DMS53 treated with DMSO at 0.1 percent for 48 hours (cell line): ENCODE data around the gene GLYR1.
A peak's percentile ranks its signal among the peaks of the same experiment; 100 is the strongest.
"Not testable (repeated sequence)": the region's sequence is repeated elsewhere in the genome, so short reads cannot be mapped to it uniquely, and the experiment has no call there.

ENCODE experiments used
- DNase-seq: peaks from one replicate; lab custom pipeline; 2025; ENCODE audit not compliant: unreplicated experiment; lab: John Stamatoyannopoulos, UW

The GLYR1 gene

DNA sequence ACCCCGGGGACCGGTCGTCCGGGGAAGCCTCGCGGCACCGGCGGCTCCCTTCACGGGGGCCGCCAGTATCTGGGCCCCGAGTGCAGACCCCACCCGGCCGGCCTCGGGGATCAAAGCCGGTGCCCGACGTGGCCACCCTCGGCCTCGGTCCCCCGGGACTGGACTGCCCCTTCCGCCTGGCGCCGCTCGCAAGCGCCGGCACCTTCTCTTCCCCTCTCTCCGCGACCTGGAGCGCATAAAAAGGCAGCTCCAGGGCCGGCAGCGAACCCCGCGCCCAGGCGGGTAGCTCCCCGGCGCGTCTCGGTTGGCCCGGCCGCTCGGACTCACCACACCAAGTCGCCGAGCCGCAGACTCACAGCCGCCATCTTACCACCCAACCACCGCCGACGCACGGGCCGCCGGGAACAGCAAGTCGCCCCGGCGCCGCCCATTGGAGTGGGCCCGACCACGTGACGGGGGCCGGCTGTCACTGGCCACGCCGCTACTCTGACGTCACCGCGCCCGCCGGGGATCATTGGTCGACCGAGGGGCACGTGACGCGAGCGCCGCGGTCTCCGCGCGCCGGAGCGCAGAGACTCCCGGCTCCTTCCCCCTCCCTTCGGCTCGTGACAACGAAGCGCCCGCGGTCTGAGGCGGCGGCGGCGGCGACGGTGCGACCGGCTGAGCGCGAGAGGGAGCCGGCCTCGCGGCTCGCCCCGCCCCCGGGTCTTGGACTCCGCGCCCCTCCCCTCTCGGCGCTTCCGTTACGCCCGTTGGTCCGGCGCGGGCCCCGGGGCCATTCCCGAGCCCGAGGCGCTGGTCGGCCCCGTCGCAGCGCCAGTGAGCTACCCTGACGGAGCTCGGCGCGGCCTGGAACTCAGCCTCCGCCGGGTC is at the start of gene GLYR1, which contains the start of gene UBN1:
TSS of gene GLYR1 (minus strand) at position 388 of the 873 bp plus-strand sequence. CDS start at position 365, 23 bp downstream.
TSS of gene UBN1 (plus strand) at position 581 of the 873 bp plus-strand sequence. CDS start 5,437 bp downstream, outside the sequence.
- peak; percentile 81 for DNase-seq

DNA sequence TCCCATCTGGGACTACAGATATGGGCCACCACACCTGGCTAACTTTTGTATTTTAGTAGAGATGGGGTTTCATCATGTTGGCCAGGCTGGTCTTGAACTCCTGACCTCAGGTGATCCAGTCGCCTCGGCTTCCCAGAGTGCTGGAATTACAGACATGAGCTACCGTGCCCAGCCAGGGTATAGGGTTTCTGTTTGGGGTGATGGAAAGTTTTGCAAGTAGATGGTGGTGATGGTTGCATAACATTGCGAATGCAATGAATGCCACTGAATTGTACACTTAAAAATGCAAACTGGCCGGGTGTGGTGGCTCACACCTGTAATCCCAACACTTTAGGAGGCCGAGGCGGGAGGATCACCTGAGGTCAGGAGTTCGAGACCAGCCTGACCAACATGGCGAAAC is 49.7 kb upstream of the GLYR1 start:
- not testable (repeated sequence) for DNase-seq

DNA sequence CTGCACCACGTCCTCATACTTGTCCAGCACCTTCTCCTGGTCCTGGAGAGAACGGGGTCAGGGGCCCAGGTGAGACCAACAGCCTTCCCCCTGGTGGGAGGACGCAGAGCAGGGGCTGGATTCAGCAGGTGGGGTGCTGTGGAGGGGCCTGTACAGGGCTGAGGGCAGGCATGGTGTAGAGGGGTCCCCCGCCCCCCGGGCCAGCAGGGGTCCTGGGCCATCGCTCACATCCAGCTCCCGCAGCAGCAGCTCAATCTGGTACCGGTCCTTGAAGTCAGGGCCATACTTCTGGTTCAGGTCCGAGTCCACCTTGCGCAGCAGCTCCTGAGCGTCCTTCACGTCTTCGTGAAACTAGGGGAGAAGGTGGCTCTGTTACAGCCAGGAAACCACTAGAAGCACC is 48.3 kb upstream of the GLYR1 start:
- no peak for DNase-seq

DNA sequence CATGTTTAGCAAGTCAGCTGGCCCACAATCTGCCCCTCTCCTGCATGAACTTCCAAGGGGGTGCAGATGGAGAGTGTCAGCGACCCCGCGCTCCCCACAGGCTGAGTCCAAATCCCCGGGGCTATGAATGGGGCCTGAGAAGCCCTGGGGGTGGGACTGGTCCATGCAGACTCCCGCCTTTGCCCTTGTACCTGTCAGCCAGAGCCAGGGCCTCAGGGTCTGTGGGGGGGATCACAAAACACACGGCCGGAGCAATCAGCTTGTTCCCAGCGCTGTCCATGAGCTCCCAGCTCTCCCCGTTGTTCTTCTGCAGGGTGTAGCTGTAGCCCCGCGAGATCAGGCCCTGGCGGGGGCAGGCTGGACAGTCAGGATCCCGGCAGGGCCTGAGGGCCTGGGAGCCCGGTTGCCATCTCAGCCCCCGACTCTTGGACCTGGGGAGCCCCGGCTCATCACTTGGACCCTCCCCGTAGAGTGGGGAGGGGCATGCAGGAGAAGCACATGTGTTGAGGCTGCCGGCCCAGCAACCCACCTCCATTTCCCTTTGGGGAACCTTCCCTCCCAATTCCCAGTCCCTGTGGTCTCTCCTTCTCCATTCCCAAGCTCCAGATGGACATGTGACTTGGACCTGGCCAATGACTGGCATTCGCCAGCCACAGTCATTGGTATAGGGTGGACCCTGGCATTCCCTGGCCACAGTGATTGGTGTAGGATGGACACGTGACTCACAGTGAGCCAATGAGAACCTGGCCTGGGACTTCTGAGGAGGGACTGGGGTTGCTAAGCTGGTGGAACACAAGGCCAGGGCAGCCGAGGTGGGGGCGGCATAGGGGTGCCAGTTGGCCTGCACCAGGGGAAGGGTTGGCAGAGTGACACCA is 47.4 kb upstream of the GLYR1 start:
- DNase-seq, result no peak

DNA sequence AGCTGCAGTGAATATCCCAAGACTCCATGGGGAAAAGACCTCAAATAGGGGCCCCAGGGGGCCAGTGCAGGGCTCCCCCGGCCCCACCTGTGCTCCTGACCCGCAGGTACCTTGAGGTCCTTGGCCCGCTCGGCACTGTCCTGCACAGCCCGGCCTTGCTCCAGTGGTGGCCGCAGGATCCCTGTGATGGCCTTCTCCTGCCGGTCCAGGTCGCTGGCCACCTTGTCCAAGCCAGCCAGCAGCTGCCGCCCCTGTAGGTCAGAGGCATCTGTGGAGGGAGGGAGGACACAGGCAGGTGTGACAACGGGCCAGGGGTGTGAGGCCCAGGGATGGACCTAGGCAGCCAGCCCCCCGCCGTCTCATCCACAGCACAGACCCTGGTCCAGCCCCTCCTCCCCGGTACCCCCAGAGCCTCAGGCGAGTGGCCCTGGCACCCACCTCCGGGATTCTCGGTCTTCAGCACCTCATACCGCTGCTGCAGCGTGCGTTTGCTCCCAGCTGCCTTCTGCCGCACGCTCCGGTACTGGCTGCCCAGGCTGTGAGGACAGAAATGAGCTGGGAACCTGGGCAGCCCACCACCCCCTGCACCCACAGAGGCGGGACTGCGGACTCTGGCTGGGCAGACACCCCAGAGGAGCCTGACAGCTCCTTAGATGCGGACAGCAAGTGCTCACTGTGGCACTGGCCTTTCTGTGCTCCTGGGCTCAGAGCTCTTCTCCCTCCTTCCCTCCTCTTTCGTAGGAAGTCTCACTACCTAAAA is 46.2 kb upstream of the GLYR1 start:
- no peak for DNase-seq

DNA sequence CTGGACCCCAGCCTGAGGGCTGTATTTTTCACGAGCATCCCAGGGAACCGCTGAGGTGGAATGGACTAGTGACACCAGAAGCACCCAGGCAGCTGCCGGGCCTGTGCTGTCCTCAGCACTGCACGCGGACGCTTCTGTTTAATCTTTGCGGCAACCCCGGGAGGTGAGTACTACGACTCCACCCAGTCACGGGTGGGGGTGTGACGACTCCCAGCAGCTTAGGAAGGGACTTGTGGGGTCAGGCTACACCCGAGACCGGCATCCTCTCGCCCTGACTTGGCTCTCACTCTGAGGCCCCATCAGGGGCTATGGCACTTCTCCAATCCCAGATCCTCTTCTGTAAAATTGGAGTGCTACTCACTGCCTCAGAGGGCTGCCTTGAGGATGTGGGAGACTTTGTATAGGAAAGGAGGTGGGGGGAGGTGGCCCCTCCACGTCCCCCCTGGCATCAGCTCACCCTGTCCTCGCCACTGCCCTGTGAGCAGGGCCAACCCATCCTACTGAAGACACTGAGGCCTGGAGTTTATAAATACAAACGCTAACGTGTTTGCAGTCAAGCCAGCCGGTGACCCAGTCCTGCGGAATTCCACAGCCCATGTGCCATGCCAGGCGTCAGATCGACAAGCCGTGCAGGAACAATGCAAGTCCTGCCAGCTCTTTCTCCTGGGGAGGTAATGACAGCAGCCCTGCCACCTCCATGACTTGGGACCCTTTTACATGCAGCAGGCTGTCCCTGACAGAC is 45.4 kb upstream of the GLYR1 start:
- no peak for DNase-seq

DNA sequence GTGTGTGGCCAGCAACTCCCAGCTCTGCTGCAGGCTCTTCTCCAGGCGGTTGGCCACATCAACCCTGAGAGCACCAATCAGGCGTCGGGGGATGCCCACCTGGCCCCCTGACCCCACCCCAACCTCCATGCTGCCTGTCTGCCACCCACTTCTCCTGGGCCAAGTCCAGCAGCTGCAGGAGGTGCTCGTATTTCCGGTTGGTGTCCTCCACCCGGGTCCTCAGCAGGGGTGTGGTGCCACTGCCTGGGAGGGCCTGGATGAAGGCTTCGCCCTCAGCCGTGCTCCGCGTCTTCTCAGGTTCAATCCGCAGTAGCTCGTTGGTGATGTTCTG is 44.8 kb upstream of the GLYR1 start:
- no peak for DNase-seq

DNA sequence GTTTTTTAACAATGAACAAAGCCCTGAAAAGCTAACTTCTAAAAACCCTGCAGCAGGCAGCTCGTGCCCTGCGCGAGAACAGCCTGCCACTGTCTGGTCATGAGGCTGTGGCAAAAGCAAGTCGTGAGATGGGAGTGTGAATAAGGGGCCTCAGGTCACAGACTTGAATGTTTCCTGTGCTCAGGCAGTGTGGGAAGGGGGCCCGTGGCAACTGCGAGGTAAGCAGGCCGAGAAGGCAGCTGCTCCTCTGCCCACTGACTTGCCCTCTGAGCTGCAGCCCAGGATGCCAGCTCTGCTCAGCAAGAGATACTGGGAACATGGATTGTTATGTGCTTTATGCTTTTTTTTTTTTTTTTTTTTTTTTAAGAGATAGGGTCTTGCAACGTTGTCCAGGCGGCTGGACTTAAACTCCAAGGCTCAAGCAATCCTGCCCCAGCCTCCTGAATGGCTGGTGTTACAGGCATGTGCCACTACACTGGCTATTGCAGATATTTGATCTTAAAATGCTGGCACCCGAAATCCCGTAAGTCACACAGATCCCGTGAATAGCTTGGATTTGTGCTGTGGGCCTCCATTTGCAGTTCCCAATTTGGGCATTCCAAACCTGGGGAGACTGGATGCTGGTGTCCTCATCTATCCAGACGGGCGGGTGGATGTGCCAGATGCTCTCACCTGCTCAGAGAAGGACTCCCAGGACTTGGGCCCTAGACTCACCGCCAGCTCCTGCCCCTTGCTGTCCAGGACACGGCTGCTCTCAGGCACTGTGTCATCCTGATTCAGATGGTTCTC is 44.2 kb upstream of the GLYR1 start:
- DNase-seq, result no peak

DNA sequence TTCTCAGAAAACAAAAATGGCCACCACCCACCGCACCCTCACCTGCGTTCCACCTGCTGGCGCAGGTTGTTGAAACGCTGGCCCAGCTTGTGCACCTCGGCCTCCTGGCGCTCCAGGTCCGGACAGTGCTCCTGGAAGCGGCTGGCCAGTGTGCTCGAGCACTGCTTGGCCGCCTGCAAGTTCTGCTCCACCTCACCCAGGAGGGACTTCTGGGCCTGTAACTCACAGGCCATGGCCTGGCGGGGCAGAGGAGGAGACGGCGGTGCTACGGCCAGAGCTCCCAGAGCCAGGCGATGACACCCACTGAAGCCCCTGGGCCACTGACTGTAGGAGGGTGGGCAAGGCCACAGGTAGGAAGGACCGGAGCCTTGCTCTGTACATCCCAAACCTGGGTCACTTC is 43.6 kb upstream of the GLYR1 start:
- no peak for DNase-seq

DNA sequence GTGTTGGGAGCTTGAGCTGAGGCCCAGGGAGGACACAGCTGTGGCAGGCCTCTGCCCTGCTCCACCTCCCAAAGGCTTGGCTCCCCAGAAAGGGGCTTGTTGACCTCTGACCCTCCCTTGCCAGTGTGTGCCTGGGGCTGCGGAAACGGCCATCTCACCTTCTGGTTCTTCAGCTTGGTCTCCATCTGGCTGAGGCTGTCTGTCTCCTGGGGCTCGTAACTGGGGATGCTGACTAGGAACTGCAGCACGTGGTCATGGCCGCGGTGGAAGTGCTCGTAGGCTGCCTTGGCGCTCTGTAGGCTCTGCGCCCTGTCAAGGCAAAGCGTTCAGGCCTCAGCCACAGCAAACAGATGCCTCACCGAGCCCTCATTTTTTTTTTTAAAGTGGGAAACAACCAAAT is 42.9 kb upstream of the GLYR1 start:
- no peak for DNase-seq

DNA sequence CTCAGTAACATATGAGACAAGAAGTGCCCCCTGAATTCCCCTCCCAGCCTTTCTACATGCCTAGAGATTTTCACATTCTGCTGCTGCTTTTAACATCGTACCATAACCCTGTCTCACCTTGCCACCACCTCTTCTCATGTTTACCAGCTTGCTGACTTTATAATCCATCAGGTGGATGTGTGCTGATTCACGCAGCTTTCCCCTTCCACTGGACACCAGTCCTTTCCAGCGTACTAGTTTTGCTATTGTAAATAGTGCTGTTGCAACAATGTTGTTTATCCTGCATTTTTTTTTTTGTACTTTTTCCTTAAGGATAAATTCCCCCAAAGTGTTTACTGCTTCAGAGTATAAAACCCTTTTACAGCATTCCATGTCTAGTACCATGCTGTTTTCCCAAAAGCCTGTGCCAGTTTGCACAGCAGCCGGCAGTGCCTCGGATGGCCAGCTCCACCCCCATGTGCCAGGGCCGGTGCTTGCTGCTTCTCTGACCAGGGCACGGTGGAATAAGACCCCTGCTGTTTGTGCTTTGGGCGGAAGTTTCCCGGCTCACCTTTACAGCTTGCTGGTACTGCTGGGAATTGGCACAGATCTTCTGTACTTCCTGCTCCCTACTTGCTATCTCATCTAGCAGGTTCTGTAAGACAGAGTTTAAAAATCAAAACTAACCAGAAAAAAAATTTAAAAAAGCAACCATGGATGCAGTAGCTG is 41.5 kb upstream of the GLYR1 start:
- DNase-seq, result no peak

DNA sequence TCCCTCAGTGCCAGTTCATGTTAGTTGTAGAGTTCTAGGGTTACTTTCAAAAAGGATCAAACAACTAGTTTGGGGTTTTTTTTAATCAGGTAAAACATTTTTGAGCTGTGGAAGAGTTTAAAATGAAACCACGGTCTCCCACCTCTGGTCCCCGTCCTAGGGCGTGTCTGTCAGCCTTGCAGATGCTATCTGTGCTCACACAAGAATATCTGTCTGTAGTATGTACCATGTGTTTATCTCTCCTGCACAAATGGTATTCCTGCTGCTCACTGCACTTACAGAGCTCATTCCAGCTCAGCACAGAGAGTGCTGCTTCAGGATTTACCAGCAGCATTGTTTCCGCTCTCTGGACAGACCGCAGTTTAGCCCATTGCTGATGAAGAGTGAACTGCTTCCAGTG is 39.1 kb upstream of the GLYR1 start:
- no peak for DNase-seq

DNA sequence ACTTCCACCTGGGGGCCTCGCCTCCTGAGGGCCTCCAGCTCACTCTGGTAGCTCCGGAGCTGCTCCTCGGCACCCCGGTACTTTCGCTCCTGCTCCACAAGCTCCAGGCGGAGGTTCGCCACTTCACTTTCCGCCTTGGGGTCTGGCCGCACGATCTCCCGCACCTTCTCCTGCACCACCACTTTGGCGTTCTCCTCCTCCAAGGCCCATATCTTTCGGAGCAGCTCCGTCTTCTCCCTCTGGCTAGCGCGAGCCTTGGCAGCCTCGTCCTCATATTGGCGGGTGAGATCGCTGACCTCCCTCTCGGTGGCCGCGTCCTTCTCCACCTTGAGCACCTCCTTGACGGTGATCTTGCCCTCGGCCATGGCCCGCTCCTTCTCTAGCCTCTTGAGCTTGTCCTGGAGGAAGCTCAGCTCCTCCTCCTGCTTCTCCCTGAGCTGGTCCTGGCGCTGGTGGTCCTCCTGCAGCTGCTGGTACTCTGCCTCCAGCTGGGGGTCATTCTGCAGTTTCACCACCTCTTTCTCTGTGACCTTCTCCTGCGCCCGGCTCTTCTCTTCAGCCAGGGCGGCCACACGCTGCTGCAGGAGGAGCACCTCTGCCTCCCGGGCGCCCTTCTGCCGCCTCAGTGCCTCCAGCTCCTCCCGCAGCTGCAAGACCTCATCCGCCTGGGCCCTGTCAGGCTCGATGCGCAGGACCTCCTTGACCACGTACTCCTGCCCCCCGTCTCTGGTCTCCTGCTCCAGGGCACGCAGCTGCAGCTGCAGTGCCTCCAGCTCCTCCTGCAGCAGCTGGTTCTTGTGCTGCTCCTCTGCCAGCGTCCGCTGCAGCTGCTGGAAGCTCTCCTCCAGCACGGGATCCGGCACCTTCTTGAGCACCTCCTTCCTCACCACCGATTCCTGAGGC is 38.1 kb upstream of the GLYR1 start:
- no peak for DNase-seq

DNA sequence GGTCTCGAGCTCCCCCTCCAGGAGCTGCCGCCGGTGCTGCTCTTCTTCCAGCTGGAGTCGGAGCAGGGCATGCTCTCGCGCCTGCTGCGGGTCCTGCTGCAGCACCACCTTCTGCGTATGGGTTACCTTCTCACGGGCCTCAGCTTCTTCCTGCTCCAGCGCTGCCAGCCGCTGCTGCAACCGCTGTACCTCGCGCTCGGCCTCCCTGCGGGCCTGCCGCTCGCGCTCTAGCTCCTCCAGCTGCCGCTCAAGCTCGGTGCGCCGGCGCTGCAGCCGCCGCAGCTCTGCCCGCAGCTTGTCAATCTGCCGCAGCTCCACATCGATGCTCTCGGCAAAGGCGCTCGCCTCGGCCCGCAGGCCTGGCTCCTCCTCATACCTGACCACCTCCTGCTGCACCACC is 37.1 kb upstream of the GLYR1 start:
- DNase-seq, result no peak

DNA sequence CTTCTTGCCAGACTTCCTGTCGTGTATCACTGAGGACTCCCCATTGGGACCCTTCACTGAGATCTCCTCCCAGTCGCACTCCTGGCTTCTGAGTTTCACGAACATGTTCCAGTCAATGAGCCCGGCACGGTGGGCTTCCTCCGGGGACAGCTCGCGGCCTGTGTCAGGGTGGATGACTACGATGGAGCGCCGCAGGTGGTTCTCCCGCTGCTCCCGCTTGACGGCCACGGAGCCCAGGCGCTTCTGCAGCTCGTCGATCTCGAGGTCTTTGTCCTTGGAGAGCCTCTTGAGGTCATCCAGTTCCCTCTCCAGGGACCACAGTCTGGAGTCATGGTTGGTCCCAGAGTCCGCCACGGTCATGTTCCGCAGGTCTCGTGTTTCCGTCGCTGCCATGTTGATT is 36.4 kb upstream of the GLYR1 start:
- DNase-seq, result no peak

DNA sequence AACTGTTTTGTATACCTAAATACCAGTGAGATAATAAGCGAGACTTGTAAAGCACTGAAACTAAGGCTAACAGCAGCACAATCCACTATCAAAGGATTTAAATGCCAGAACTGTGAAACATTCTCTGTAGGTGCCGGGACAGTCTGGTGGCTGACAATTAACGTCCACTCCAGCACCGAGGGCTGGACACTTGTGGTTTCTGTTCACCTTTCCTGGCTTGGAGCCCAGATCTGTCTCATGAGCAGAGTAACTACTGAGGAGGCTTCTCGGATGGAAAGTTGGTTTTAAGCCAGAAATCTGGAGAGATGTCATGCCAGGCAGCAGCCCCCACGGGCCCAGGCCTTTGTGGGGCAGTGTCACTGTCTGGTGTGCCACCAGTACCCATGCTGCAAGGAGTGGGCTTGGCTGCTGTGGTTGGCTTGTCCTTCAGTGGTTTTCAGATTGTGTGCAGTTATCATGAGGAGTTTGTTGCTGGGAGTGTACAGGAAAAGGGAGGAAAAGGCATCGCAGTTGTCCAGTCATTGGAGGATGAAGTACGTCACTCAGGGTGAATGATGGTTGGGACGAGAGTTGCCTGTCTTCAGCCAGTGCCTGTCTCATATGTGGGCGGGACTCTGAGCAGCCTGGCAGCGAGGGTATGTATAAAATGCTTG is 35.7 kb upstream of the GLYR1 start:
- peak; percentile 40 for DNase-seq

DNA sequence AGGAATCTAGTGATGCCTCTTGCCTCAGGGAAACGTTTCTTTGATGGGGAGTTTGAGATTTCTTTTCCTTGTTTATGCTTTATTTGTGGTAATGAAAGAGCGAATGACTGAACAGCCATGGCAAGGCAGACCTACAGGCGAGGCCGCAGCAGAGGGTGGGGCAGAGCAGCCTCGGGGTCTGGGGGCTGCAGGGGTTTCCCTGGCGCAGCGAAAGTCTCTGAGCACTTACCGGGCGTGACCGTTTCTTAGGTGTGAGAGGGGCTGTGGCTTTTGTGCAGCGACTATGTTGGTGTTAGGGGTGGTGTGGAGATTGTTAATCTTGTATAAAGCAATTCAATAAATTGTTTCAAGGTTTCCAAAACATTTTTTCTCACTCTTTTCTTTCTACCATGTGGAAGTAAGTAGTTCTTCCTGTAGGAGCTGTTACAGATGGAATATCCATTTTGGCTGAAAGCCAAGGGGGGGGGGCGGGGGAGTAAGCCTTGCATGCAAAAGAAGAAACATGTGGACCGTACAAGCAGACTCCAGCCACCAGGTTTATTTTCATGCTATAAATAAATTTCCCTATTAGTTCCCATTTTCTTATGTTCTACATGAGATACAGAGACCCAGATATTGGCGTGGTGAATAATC is 35.0 kb upstream of the GLYR1 start:
- DNase-seq, result peak; percentile 40
